Panc1 (cell line): Measurements from ENCODE around the gene SRPX2. TPM values are rescaled to one million over a fixed set of nuclear protein-coding genes. Genes with fewer than 3 reads are reported as not detected.

Source experiments
- ATAC-seq: fragments of 200-7000 bp; cut with Tn5 transposase; 2 replicates; pipeline ENCODE4 v1.9.1; 2020; ENCODE audit warnings: mild to moderate bottlenecking, moderate library complexity
- BruUV-seq: library from RNA; stranded (reverse); fragments of 400-500 nt; replicated peaks from 2 replicates; lab custom pipeline; 2021; lab: Mats Ljungman, UMichigan
- CTCF ChIA-PET: fragments of 300-600 bp; sonication (Branson Sonifier 250); formaldehyde crosslinking; loops from one replicate; lab custom pipeline; 2022; ENCODE audit warnings: antibody characterized with exemption; lab: Charles Lee
- POLR2A ChIA-PET: fragments of 300-600 bp; sonication (Branson Sonifier 250); formaldehyde crosslinking; loops from one replicate; lab custom pipeline; 2022; ENCODE audit warnings: antibody characterized with exemption; lab: Charles Lee
- DNase-seq: peaks from one replicate; pipeline ENCODE4 v3.0.0-alpha.2; 2010; ENCODE audit warnings: low read depth, low spot score
- H3K27ac ChIP-seq: 2 replicates; pipeline ENCODE4 v1.5.1; 2011; ENCODE audit warnings: mild to moderate bottlenecking, low read length, inconsistent platforms
- H3K27me3 ChIP-seq: fragments of 200-500 bp; sonication (Bioruptor generic); 2 replicates; pipeline ENCODE4 v1.6.0; 2014; ENCODE audit warnings: low read length, inconsistent platforms; ENCODE audit not compliant: control insufficient read depth, insufficient read depth
- H3K36me3 ChIP-seq: fragments of 200-500 bp; sonication (Bioruptor generic); 2 replicates; pipeline ENCODE4 v1.5.1; 2014; ENCODE audit warnings: inconsistent platforms, mild to moderate bottlenecking, low read length, moderate library complexity; ENCODE audit not compliant: control insufficient read depth, insufficient read depth
- H3K4me1 ChIP-seq: 2 replicates; pipeline ENCODE4 v1.5.1; 2011; ENCODE audit warnings: inconsistent platforms, mild to moderate bottlenecking, low read length, moderate library complexity; ENCODE audit not compliant: control insufficient read depth, insufficient read depth
- H3K4me3 ChIP-seq, 2 experiments: 2 replicates each; pipeline ENCODE4 v1.5.1; 2011 to 2012; ENCODE audit warnings: low read depth in 2 of 2, low read length in 2 of 2, mild to moderate bottlenecking in 2 of 2, inconsistent platforms in 1 of 2, moderate library complexity in 1 of 2
- H3K9me3 ChIP-seq: fragments of 200-500 bp; sonication (Bioruptor generic); 2 replicates; pipeline ENCODE4 v1.5.1; 2014; ENCODE audit warnings: low read depth, mild to moderate bottlenecking, inconsistent platforms, low read length, moderate library complexity; ENCODE audit not compliant: control insufficient read depth, insufficient read depth
- POLR2AphosphoS5 ChIP-seq: IDR thresholded peaks from 2 replicates; pipeline ENCODE4 v1.6.1; 2012; ENCODE audit warnings: mild to moderate bottlenecking, low read depth, low read length, moderate library complexity
- REST ChIP-seq, 2 experiments: IDR thresholded peaks; 2 replicates each; pipeline ENCODE4 v1.6.1; 2011 to 2012; ENCODE audit warnings: low read depth in 2 of 2, control low read depth in 1 of 2, low read length in 1 of 2, mild to moderate bottlenecking in 1 of 2, moderate library complexity in 1 of 2; ENCODE audit not compliant: insufficient read depth in 1 of 2
- SIN3A ChIP-seq: IDR thresholded peaks from 2 replicates; pipeline ENCODE4 v1.6.1; 2012; ENCODE audit warnings: low read depth, mild to moderate bottlenecking, low read length, moderate library complexity, borderline replicate concordance; ENCODE audit not compliant: insufficient read depth
- TCF7L2 ChIP-seq: IDR thresholded peaks from 2 replicates; pipeline ENCODE4 v1.6.1; 2011; ENCODE audit warnings: mild to moderate bottlenecking, low read depth, low read length, inconsistent platforms
- in situ Hi-C: cut with HindIII; loops from 2 replicates; pipeline ENCODE4 v1.10.0; 2016; ENCODE audit warnings: low sequenced_read_pairs, low pct_unique_long_range_greater_than_20kb
- intact Hi-C: fragments of 100-400 bp; cut with micrococcal nuclease; formaldehyde crosslinking; loops from one replicate; pipeline ENCODE4 v1.10.0; 2022; ENCODE audit not compliant: unreplicated experiment
- total RNA-seq: library from RNA; stranded (reverse); gene quantifications from one replicate; pipeline ENCODE4 v1.2.1, GENCODE V29; 2021; ENCODE audit not compliant: unreplicated experiment
- TF ChIP-seq, protein P1 (sequence below): fragments of 450-650 bp; IDR thresholded peaks from 2 replicates; pipeline ENCODE4 v1.5.1; 2017; ENCODE audit warnings: mild to moderate bottlenecking

Gene SRPX2
- total RNA-seq, 1 experiment from 2014 or later: 1.2 TPM

- POLR2A ChIA-PET: no interaction called here
- in situ Hi-C loops (no loop called here), intact Hi-C loops (no loop called here)
- TF ChIP-seq REST (IDR thresholded peaks at IDR 0.05; ENCODE audit: insufficient read depth in 1 of 2, low read depth in 2 of 2, low read length in 1 of 2) (no peak), TCF7L2 (no peak), POLR2AphosphoS5 (no peak), SIN3A (no peak)
- TF ChIP-seq, protein P1, sequence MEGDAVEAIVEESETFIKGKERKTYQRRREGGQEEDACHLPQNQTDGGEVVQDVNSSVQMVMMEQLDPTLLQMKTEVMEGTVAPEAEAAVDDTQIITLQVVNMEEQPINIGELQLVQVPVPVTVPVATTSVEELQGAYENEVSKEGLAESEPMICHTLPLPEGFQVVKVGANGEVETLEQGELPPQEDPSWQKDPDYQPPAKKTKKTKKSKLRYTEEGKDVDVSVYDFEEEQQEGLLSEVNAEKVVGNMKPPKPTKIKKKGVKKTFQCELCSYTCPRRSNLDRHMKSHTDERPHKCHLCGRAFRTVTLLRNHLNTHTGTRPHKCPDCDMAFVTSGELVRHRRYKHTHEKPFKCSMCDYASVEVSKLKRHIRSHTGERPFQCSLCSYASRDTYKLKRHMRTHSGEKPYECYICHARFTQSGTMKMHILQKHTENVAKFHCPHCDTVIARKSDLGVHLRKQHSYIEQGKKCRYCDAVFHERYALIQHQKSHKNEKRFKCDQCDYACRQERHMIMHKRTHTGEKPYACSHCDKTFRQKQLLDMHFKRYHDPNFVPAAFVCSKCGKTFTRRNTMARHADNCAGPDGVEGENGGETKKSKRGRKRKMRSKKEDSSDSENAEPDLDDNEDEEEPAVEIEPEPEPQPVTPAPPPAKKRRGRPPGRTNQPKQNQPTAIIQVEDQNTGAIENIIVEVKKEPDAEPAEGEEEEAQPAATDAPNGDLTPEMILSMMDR: no peak
- Histone ChIP-seq H3K36me3 (no peaks in the 10 kb centered on the region), H3K27me3 (no peaks in the 10 kb centered on the region), H3K9me3 (no peaks in the 10 kb centered on the region), H3K27ac (no peak overlapping the region), H3K4me3 (no peak overlapping the region), H3K4me1 (no peaks in the 10 kb centered on the region)
- CTCF ChIA-PET: no interaction called here
- no peak for DNase-seq
- BruUV-seq: no TSS peak
- no peak for ATAC-seq
Observed at GRCh38 chrX:100648458-100649417, 4.7 kb downstream of the SRPX2 start.

- ATAC-seq: no peak
- no TSS peak for BruUV-seq
- DNase-seq: no peak
- in situ Hi-C loops (no loop called here), intact Hi-C loops (no loop called here)
- ChIA-PET POLR2A (no interaction called here), CTCF (no interaction called here)
- Histone ChIP-seq H3K27me3 (no peaks in the 10 kb centered on the region), H3K4me3 (no peak overlapping the region), H3K36me3 (no peaks in the 10 kb centered on the region), H3K27ac (no peak overlapping the region), H3K4me1 (no peaks in the 10 kb centered on the region), H3K9me3 (no peaks in the 10 kb centered on the region)
- TF ChIP-seq POLR2AphosphoS5: no peak
- no peak for TF ChIP-seq REST (IDR thresholded peaks at IDR 0.05; ENCODE audit: insufficient read depth in 1 of 2, low read depth in 2 of 2, low read length in 1 of 2)
- TF ChIP-seq SIN3A: no peak
- TF ChIP-seq TCF7L2: no peak
- TF ChIP-seq, protein P1: no peak
Observed at GRCh38 chrX:100649550-100650356, 5.8 kb downstream of the SRPX2 start.
